ENCODE measurements around the gene KCNK16. TPM values are rescaled to one million over a fixed set of nuclear protein-coding genes. Genes with fewer than 3 reads are reported as not detected.

The KCNK16 gene
- not detected in 5 replicates for total RNA-seq (2022; extraction: Qiagen RNA extraction)

DNA sequence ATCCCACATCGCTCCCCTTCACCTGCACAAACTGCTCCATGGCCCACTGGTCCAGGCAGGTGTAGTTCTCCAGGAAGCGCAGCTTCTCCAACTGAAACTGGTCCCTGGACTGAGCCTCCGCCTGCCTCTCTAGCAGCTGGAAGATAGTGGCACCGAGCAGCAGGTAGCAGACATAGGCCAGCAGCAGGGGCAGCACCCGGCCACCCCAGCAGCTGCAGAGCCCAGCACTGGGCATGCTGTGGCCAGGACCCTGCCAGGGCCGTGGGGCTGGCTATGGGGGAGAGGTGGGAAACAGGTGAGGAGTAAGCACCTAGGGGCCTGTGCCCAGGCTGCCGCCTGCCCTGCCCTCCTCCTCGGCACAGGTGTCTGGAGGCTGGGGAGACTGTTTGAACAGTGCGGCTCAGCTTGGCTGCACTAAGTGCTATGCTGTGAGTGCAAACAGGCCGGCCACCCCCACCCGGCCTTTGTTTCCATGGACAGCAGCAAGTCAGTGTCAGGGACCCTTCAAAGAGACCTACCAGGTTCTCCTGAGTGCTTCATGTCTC is at the start of gene KCNK16:
Gene KCNK16, minus strand, starts transcription at position 397 of the 545 bp plus-strand sequence. Its CDS starts 162 bp downstream, at position 235.

DNA sequence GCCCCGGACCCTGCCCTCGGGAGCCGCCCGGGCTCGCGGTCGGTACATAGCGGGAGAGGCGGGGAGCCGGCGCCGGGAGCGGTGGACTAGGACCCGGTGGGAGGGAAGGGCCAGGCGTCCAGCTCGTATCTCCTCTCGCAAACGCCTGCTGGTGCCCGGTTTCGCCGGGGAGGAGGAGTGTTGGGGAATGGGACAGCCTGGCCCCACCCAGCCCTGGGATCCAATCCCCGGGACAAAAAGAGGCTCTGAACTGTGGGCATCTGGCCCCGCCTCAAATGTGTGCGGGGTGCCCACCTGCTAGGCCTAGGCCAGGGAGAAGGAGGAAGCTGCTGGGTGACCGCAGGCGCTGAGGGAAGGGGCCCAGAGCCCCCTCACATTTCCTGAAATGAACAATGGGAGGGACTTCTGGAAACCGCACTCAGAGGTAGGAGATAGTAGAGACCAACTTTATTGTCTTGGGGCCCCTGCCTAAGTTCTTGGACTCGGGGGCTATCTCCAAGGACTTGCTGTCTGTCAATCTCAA is 8.2 kb downstream of the KCNK16 start, which contains the start of gene KCNK17:
Gene KCNK17, minus strand, starts transcription at position 147 of the 523 bp plus-strand sequence. Its CDS starts 99 bp downstream, at position 48.

Other genes with a start within 250 kb of the KCNK16 start
- gene SAYSD1, start 207.5 kb downstream of the KCNK16 start, total RNA-seq (2022; extraction: Qiagen RNA extraction) = 5.5 to 6.1 TPM (median 5.9 TPM) in 5 replicates
- gene KCNK5, start 93.2 kb downstream of the KCNK16 start, total RNA-seq (2022; extraction: Qiagen RNA extraction) = 1.2 to 1.4 TPM (median 1.3 TPM) in 5 replicates
- gene KCNK17, start 8.3 kb downstream of the KCNK16 start, total RNA-seq (2022; extraction: Qiagen RNA extraction) = not detected in 5 replicates

All from A549 treated with AZD2906 at 1 μM for 4 hours (cell line).